ENCODE data around the gene METTL4.

METTL4 gene

GRCh38 chr18:2590303-2590702 lies 19.0 kb upstream of the METTL4 start (continued):
- TF ChIP-seq ZNF341 (tag by site-specific recombination; IDR thresholded peaks at IDR 0.05; ENCODE audit: low read depth): no peak
- TF ChIP-seq, protein P1, sequence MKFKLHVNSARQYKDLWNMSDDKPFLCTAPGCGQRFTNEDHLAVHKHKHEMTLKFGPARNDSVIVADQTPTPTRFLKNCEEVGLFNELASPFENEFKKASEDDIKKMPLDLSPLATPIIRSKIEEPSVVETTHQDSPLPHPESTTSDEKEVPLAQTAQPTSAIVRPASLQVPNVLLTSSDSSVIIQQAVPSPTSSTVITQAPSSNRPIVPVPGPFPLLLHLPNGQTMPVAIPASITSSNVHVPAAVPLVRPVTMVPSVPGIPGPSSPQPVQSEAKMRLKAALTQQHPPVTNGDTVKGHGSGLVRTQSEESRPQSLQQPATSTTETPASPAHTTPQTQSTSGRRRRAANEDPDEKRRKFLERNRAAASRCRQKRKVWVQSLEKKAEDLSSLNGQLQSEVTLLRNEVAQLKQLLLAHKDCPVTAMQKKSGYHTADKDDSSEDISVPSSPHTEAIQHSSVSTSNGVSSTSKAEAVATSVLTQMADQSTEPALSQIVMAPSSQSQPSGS (tag by site-specific recombination; IDR thresholded peaks at IDR 0.05; ENCODE audit: low read depth): no peak
- TF ChIP-seq ZNF239 (tag by site-specific recombination; IDR thresholded peaks at IDR 0.05): no peak
- no peak for TF ChIP-seq ZNF10 (tag by site-specific recombination; IDR thresholded peaks at IDR 0.05)
- no peak for TF ChIP-seq ZNF776 (tag by site-specific recombination; IDR thresholded peaks at IDR 0.05; ENCODE audit: borderline replicate concordance)
- TF ChIP-seq WT1 (tag by site-specific recombination; IDR thresholded peaks at IDR 0.05): no peak
- TF ChIP-seq KLF10 (tag by site-specific recombination; IDR thresholded peaks at IDR 0.05): no peak

DNA sequence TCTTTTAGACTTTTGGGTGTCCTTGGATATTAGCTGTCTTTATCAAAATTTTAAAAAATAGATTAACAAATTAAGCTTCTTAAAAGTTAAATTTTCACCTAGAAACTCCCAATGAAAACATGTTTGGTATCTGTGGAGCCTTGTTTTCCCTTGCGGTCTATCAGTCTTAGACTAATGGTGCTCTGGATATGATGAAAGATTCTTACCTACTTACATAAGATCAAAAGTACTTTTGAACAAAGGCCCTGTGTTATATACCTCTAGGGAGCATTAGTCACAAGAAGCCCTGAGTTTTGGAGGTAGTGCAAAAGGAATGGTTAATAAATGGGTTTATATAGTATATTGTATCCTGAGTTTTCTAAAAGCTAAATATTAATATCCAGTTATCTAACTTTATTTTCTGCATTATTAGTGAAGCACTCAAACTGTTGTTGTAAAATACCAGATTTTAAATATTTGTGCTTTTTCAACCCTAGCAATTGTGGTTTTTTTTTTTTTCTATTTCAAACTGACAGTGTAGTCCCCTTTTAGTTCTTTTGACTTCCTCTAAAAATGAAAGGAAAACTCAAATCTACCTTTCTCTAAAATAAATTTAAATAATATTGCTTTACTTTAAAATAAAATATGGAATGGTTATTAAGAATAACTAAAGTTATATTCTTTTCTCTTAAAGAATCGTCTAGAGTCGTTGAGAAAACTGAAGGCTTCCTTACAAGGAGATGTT lies 18.2 kb upstream of the METTL4 start:
- TF ChIP-seq ZNF707 (tag by site-specific recombination; IDR thresholded peaks at IDR 0.05): no peak
- TF ChIP-seq ZNF335 (tag by site-specific recombination; conservative IDR thresholded peaks at IDR 0.05): 0 out of 2 replicates have a peak, but pooled peaks have one; percentile 41
- no peak overlapping the region for H3K4me3 ChIP-seq (ENCODE audit: low read depth, low read length)
- CTCF ChIA-PET: no interaction called here
- peaks cover 5% of the 10 kb centered on the region for H3K4me1 ChIP-seq (ENCODE audit: control insufficient read depth, insufficient read depth, low read length)
- no peak overlapping the region for H3K27ac ChIP-seq (ENCODE audit: extremely low read depth, low read depth, low read length)
- peaks cover 54 to 78% of the 10 kb centered on the region in 2 experiments for H3K36me3 ChIP-seq (ENCODE audit: control insufficient read depth in 2 of 2, insufficient read depth in 1 of 2, low read length in 2 of 2)
- H3K9me3 ChIP-seq (ENCODE audit: control insufficient read depth, insufficient read depth, low read depth, low read length): no peaks in the 10 kb centered on the region
- POLR2A ChIA-PET: interaction anchor here (0.8 to 1.5 kb wide), 2 partner anchors 16 to 66 kb away, joined by 3 to 4 read pairs; partner anchors contain the start of gene SMCHD1

- Histone ChIP-seq H3K36me3 (ENCODE audit: control insufficient read depth in 2 of 2, insufficient read depth in 1 of 2, low read length in 2 of 2) (peaks cover 49 to 74% of the 10 kb centered on the region in 2 experiments), H3K9me3 (ENCODE audit: control insufficient read depth, insufficient read depth, low read depth, low read length) (no peaks in the 10 kb centered on the region), H3K4me1 (ENCODE audit: control insufficient read depth, insufficient read depth, low read length) (peaks cover 5% of the 10 kb centered on the region), H3K27ac (ENCODE audit: extremely low read depth, low read depth, low read length) (no peak overlapping the region), H3K4me3 (ENCODE audit: low read depth, low read length) (no peak overlapping the region)
- CTCF ChIA-PET: interaction anchor here (0.7 kb wide), 1 partner anchor 49 kb away, joined by 3 read pairs; no protein-coding TSS in a partner anchor
- POLR2A ChIA-PET: interaction anchor here (0.8 to 1.5 kb wide), 2 partner anchors 15 to 67 kb away, joined by 3 to 4 read pairs; partner anchors contain the start of gene SMCHD1
- TF ChIP-seq ZSCAN16 (tag by site-specific recombination; IDR thresholded peaks at IDR 0.05): no peak
- TF ChIP-seq HOXA7 (CRISPR knock-in tag; IDR thresholded peaks at IDR 0.05; ENCODE audit: borderline replicate concordance): no peak
- TF ChIP-seq ZEB2 (tag by site-specific recombination; IDR thresholded peaks at IDR 0.05): no peak
- TF ChIP-seq ZNF610 (tag by site-specific recombination; IDR thresholded peaks at IDR 0.05; ENCODE audit: borderline replicate concordance): no peak
- TF ChIP-seq SETDB1 (IDR thresholded peaks at IDR 0.05; ENCODE audit: insufficient read length, low read length): no peak
- TF ChIP-seq PRDM2 (tag by site-specific recombination; IDR thresholded peaks at IDR 0.05; ENCODE audit: borderline replicate concordance): no peak
- no peak for TF ChIP-seq ZNF792 (tag by site-specific recombination; IDR thresholded peaks at IDR 0.05)
- no peak for TF ChIP-seq ZNF416 (tag by site-specific recombination; IDR thresholded peaks at IDR 0.05)
- TF ChIP-seq ZBTB7A (tag by site-specific recombination; IDR thresholded peaks at IDR 0.05; ENCODE audit: low read depth): no peak
- no peak for TF ChIP-seq ZBTB21 (tag by site-specific recombination; IDR thresholded peaks at IDR 0.05)
- no peak for TF ChIP-seq ZNF16 (tag by site-specific recombination; IDR thresholded peaks at IDR 0.05; ENCODE audit: low read depth)
- TF ChIP-seq, protein P2, sequence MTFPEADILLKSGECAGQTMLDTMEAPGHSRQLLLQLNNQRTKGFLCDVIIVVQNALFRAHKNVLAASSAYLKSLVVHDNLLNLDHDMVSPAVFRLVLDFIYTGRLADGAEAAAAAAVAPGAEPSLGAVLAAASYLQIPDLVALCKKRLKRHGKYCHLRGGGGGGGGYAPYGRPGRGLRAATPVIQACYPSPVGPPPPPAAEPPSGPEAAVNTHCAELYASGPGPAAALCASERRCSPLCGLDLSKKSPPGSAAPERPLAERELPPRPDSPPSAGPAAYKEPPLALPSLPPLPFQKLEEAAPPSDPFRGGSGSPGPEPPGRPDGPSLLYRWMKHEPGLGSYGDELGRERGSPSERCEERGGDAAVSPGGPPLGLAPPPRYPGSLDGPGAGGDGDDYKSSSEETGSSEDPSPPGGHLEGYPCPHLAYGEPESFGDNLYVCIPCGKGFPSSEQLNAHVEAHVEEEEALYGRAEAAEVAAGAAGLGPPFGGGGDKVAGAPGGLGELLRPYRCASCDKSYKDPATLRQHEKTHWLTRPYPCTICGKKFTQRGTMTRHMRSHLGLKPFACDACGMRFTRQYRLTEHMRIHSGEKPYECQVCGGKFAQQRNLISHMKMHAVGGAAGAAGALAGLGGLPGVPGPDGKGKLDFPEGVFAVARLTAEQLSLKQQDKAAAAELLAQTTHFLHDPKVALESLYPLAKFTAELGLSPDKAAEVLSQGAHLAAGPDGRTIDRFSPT (tag by site-specific recombination; IDR thresholded peaks at IDR 0.05): no peak
- no peak for TF ChIP-seq ZNF654 (tag by site-specific recombination; IDR thresholded peaks at IDR 0.05; ENCODE audit: low read depth)
Observed at GRCh38 chr18:2588666-2589344, 17.5 kb upstream of the METTL4 start.

All from HEK293 (cell line).